ENCODE data around the gene LPO. TPM values are rescaled to one million over a fixed set of nuclear protein-coding genes. Genes with fewer than 3 reads are reported as not detected.

LPO gene
- total RNA-seq, 2 experiments from 2014 or later = not detected

DNA sequence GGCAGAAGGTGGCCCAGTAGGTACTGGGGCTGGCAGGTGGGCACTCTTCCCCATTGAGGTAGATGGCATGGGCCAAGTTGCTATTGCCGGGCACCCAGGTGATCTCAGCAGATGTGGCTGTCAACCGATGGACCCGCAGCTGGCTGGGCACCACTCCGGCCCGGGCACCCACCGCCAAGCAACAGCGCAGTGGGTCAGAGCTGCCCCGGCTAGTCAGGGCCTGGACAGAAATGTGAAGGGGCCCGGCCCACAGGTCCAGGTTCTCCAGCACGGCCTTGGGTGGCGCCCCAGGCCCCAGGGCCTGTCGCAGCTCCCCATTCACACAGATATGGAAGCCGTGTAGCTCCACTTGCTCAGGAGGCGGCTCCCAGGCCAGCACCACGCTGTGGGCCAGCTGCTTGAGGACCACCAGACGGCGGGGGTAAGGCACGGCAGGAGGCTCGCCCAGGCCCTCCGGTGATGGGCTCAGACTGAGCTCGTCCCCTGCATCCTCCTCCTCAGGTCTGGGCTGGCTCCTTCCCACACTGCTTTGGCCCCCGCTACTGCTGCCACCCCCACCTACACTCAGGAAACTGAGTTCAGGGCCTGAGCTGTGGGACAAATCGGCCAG lies 73.7 kb downstream of the LPO start:
- Mint-ChIP-seq H3K4me1 (ENCODE audit: low read depth) (no peaks in the 10 kb centered on the region), H3K4me3 (no peak overlapping the region), H3K9me3 (no peaks in the 10 kb centered on the region), H3K27me3 (no peaks in the 10 kb centered on the region), H3K27ac (no peak overlapping the region), H3K36me3 (ENCODE audit: low read depth) (peaks cover 1% of the 10 kb centered on the region)
- POLR2A ChIA-PET = interaction anchor here (1.0 to 26.8 kb wide), 5 partner anchors 14 to 44 kb away, joined by 3 to 1558 read pairs (median 4); partner anchors contain the start of gene TSPOAP1
- DNase-seq (no peak), ATAC-seq (no peak)
- intact Hi-C loops (cut with micrococcal nuclease) = no loop called here
- CTCF ChIA-PET = interaction anchor here (1.0 to 6.7 kb wide), 5 partner anchors 9 to 106 kb away, joined by 3 to 94 read pairs (median 4); partner anchors contain the start of gene SUPT4H1
- TF ChIP-seq CTCF (IDR thresholded peaks at IDR 0.05) = no peak

- intact Hi-C loops (cut with micrococcal nuclease) = no loop called here
- Mint-ChIP-seq H3K9me3 (no peaks in the 10 kb centered on the region), H3K4me1 (ENCODE audit: low read depth) (peaks cover 7% of the 10 kb centered on the region), H3K4me3 (no peak overlapping the region), H3K27ac (no peak overlapping the region), H3K27me3 (no peaks in the 10 kb centered on the region), H3K36me3 (ENCODE audit: low read depth) (peaks cover 1% of the 10 kb centered on the region)
- POLR2A ChIA-PET = interaction anchor here (1.0 to 26.8 kb wide), 5 partner anchors 13 to 43 kb away, joined by 3 to 1558 read pairs (median 4); partner anchors contain the start of gene TSPOAP1
- CTCF ChIA-PET = interaction anchor here (1.0 to 6.7 kb wide), 5 partner anchors 9 to 105 kb away, joined by 3 to 94 read pairs (median 4); partner anchors contain the start of gene SUPT4H1
- TF ChIP-seq CTCF (IDR thresholded peaks at IDR 0.05) = no peak
- ATAC-seq (no peak), DNase-seq (no peak)
These were observed 74.4 kb downstream of the LPO start for GRCh38 chr17:58312829-58313228.

GRCh38 chr17:58313815-58314705 lies 75.7 kb downstream of the LPO start:
- TF ChIP-seq CTCF (IDR thresholded peaks at IDR 0.05) = no peak
- CTCF ChIA-PET = interaction anchor here (1.0 to 8.0 kb wide), 8 partner anchors 8 to 104 kb away, joined by 3 to 161 read pairs (median 25); partner anchors contain the start of genes RNF43 and SUPT4H1
- Mint-ChIP-seq H3K27me3 (no peaks in the 10 kb centered on the region), H3K4me1 (ENCODE audit: low read depth) (peaks cover 15% of the 10 kb centered on the region), H3K27ac (no peak overlapping the region), H3K36me3 (ENCODE audit: low read depth) (no peaks in the 10 kb centered on the region), H3K9me3 (no peaks in the 10 kb centered on the region), H3K4me3 (no peak overlapping the region)
- no peak for DNase-seq
- ATAC-seq = no peak
- intact Hi-C loops (cut with micrococcal nuclease) = no loop called here
- POLR2A ChIA-PET = interaction anchor here (1.1 to 26.8 kb wide), 5 partner anchors 10 to 101 kb away, joined by 3 to 1558 read pairs (median 43); partner anchors contain the start of genes SUPT4H1 and TSPOAP1

GRCh38 chr17:58314706-58315015 lies 76.3 kb downstream of the LPO start:
- Mint-ChIP-seq H3K4me1 (ENCODE audit: low read depth) (peaks cover 15% of the 10 kb centered on the region), H3K27me3 (no peaks in the 10 kb centered on the region), H3K27ac (no peak overlapping the region), H3K9me3 (no peaks in the 10 kb centered on the region), H3K4me3 (no peak overlapping the region), H3K36me3 (ENCODE audit: low read depth) (no peaks in the 10 kb centered on the region)
- CTCF ChIA-PET = interaction anchor here (1.0 to 8.0 kb wide), 7 partner anchors 8 to 103 kb away, joined by 3 to 161 read pairs (median 45); partner anchors contain the start of genes RNF43 and SUPT4H1
- POLR2A ChIA-PET = interaction anchor here (1.1 to 26.8 kb wide), 5 partner anchors 10 to 100 kb away, joined by 3 to 1558 read pairs (median 43); partner anchors contain the start of genes SUPT4H1 and TSPOAP1
- intact Hi-C loops (cut with micrococcal nuclease) = loop anchor here (5.0 kb wide), 3 partner anchors 38 to 133 kb away; partner anchors contain the start of genes RNF43 and SUPT4H1
- ATAC-seq = no peak
- no peak for TF ChIP-seq CTCF (IDR thresholded peaks at IDR 0.05)
- DNase-seq = no peak
